C4-2B (cell line): ENCODE results near the gene IGFBPL1.

Experiments used
- H3K27ac ChIP-seq: fragments of 450-650 bp; 2 replicates; pipeline ENCODE4 v1.5.1; 2017
- ZFX ChIP-seq: fragments of 450-650 bp; IDR thresholded peaks from 2 replicates; pipeline ENCODE4 v1.6.1; 2017
- TF ChIP-seq, protein P1 (sequence below): fragments of 450-650 bp; conservative IDR thresholded peaks from 2 replicates; pipeline ENCODE4 v1.5.1; 2017; ENCODE audit warnings: mild to moderate bottlenecking

The IGFBPL1 gene

GRCh38 chr9:38393128-38393796, 31.0 kb downstream of the IGFBPL1 start:
- H3K27ac ChIP-seq, result peak overlapping the region; percentile 87

GRCh38 chr9:38392235-38393127, 31.8 kb downstream of the IGFBPL1 start, which contains the start of gene ALDH1B1:
TSS of gene ALDH1B1 (plus strand) at chr9:38392702. CDS start at chr9:38395749, 3,047 bp downstream.
- peak within 1 kb of the TSS; percentile 87 for H3K27ac ChIP-seq

More at GRCh38 chr9:38393128-38393796, 31.0 kb downstream of the IGFBPL1 start:
- TF ChIP-seq, protein P1, sequence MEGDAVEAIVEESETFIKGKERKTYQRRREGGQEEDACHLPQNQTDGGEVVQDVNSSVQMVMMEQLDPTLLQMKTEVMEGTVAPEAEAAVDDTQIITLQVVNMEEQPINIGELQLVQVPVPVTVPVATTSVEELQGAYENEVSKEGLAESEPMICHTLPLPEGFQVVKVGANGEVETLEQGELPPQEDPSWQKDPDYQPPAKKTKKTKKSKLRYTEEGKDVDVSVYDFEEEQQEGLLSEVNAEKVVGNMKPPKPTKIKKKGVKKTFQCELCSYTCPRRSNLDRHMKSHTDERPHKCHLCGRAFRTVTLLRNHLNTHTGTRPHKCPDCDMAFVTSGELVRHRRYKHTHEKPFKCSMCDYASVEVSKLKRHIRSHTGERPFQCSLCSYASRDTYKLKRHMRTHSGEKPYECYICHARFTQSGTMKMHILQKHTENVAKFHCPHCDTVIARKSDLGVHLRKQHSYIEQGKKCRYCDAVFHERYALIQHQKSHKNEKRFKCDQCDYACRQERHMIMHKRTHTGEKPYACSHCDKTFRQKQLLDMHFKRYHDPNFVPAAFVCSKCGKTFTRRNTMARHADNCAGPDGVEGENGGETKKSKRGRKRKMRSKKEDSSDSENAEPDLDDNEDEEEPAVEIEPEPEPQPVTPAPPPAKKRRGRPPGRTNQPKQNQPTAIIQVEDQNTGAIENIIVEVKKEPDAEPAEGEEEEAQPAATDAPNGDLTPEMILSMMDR, result peak; percentile 32
- TF ChIP-seq ZFX, result peak; percentile 40; the same call in 1 of the 2 replicates

GRCh38 chr9:38391278-38392118, 32.8 kb downstream of the IGFBPL1 start:
- no peak overlapping the region for H3K27ac ChIP-seq
- TF ChIP-seq ZFX, result no peak

More at GRCh38 chr9:38392235-38393127, 31.8 kb downstream of the IGFBPL1 start, which contains the start of gene ALDH1B1:
- TF ChIP-seq, protein P1, result peak; percentile 54
- no peak for TF ChIP-seq ZFX

DNA sequence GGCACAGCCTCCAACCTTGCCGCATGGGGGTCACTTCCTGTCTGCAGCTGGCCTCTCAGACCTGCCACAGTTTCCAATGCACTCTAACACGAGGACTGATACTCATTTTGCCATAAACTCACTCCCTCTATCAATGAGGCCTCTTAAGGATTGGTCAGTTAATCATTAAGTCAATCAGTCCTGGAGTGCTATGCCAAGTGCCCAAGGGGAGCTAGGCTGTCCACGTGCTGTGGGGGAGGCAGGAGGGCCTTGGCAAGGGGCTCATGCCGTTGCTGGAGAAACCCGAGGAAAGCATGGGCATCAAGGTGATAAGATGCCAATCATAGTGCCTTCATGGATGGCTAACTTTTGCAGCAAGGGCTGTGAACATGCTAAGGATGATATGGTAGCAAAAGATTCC, 33.4 kb downstream of the IGFBPL1 start:
- no peak overlapping the region for H3K27ac ChIP-seq
- no peak for TF ChIP-seq ZFX
- TF ChIP-seq, protein P1, result no peak

DNA sequence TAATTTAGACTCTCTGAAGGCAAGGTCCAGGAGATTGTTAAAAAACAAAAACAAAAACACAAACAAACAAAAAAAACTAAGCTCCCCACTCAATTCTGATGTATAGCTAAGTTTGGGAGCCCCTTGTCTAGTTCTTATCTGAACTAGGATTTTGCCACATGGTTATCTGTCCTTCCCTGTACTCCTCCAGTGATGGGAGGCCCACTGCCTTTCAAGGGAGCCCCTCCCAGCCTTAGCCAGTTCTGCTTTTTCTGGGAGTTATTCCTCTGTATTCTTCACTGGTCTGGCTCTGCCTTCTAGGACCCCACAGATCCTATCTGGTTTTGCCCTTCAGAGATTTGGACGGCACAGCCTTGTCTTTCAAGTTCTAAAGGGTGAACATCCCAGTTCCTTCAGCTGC, 33.8 kb downstream of the IGFBPL1 start:
- H3K27ac ChIP-seq, result no peak overlapping the region

GRCh38 chr9:38389313-38389712, 34.9 kb downstream of the IGFBPL1 start:
- H3K27ac ChIP-seq, result no peak overlapping the region

More for the DNA sequence above, 33.8 kb downstream of the IGFBPL1 start:
- TF ChIP-seq, protein P1, result no peak
- TF ChIP-seq ZFX, result no peak

More at GRCh38 chr9:38389313-38389712, 34.9 kb downstream of the IGFBPL1 start:
- TF ChIP-seq ZFX, result no peak
- TF ChIP-seq, protein P1, result no peak
